K562 treated with DMSO at 1 percent for 24 hours (cell line): ENCODE results near the gene NPRL2. TPM values are rescaled to one million over a fixed set of nuclear protein-coding genes. Genes with fewer than 3 reads are reported as not detected.

Experiments
- total RNA-seq: library from RNA; unstranded; fragments of 300-600 nt; gene quantifications from 2 replicates; pipeline ENCODE4 v1.2.3, GENCODE V29; 2022; ENCODE audit warnings: low read depth; ENCODE audit not compliant: insufficient read depth

The NPRL2 gene
- total RNA-seq, result 24.8 and 28.6 TPM in 2 replicates

GRCh38 chr3:50350527-50351322, at the start of gene NPRL2, which contains the start of gene CYB561D2:
Gene NPRL2 (minus strand): TSS chr3:50350775. CDS start chr3:50350652, 123 bp downstream.
Gene CYB561D2 (plus strand): TSS chr3:50350862. CDS start chr3:50351434, 572 bp downstream.

GRCh38 chr3:50358911-50359759, 8.6 kb upstream of the NPRL2 start, which contains the start of gene TMEM115:
Gene TMEM115 (minus strand): TSS chr3:50359521. CDS start chr3:50359063, 458 bp downstream.

GRCh38 chr3:50345586-50346234, 4.9 kb downstream of the NPRL2 start, which contains the start of gene ZMYND10:
Gene ZMYND10 (minus strand): TSS chr3:50345732. CDS start chr3:50345579, 153 bp downstream.

GRCh38 chr3:50340448-50341329, 9.9 kb downstream of the NPRL2 start, which contains the start of gene RASSF1:
Gene RASSF1 (minus strand): TSS chr3:50340836. CDS start chr3:50340805, 31 bp downstream.

GRCh38 chr3:50327943-50328691, 22.5 kb downstream of the NPRL2 start, which contains the start of gene TUSC2:
Gene TUSC2 (minus strand): TSS chr3:50328223. CDS start chr3:50328099, 124 bp downstream.

GRCh38 chr3:50322386-50323091, 28.0 kb downstream of the NPRL2 start, which contains the start of gene HYAL2:
Gene HYAL2 (minus strand): TSS chr3:50322745. CDS start chr3:50320489, 2,256 bp downstream.

GRCh38 chr3:50303013-50303815, 47.4 kb downstream of the NPRL2 start, which contains the start of gene HYAL1:
Gene HYAL1 (minus strand): TSS chr3:50303574. CDS start chr3:50302956, 618 bp downstream.

GRCh38 chr3:50298836-50299637, 51.5 kb downstream of the NPRL2 start, which contains the start of the genes HYAL3 and NAA80:
Gene HYAL3 (minus strand): TSS chr3:50299405. CDS start chr3:50295602, 3,803 bp downstream.
Gene NAA80 (minus strand): TSS chr3:50299405. CDS start chr3:50297463, 1,942 bp downstream.

Other genes starting within 250 kb of the NPRL2 start
- 2.6 and 3.8 TPM in 2 replicates for gene SEMA3F, start 195.5 kb downstream of the NPRL2 start, total RNA-seq
- not detected in 2 replicates for gene GNAT1, start 159.2 kb downstream of the NPRL2 start, total RNA-seq
- 0.20 and 0.23 TPM in 2 replicates for gene SLC38A3, start 145.5 kb downstream of the NPRL2 start, total RNA-seq
- gene GNAI2, start 114.6 kb downstream of the NPRL2 start, total RNA-seq, result 117 and 120 TPM in 2 replicates
- gene SEMA3B, start 81.6 kb downstream of the NPRL2 start, total RNA-seq, result 2.9 and 4.0 TPM in 2 replicates
- not detected in 2 replicates for gene LSMEM2, start 71.7 kb downstream of the NPRL2 start, total RNA-seq
- gene IFRD2, start 58.3 kb downstream of the NPRL2 start, total RNA-seq, result 28.7 and 39.0 TPM in 2 replicates
- gene HYAL3, start 51.4 kb downstream of the NPRL2 start, total RNA-seq, result 7.0 and 10.0 TPM in 2 replicates
- 7.8 and 8.6 TPM in 2 replicates for gene NAA80, start 51.4 kb downstream of the NPRL2 start, total RNA-seq
- 4.3 and 6.8 TPM in 2 replicates for gene HYAL1, start 47.2 kb downstream of the NPRL2 start, total RNA-seq
- 21.1 and 27.9 TPM in 2 replicates for gene HYAL2, start 28.0 kb downstream of the NPRL2 start, total RNA-seq
- 46.1 and 70.9 TPM in 2 replicates for gene TUSC2, start 22.6 kb downstream of the NPRL2 start, total RNA-seq
- 51.1 and 54.0 TPM in 2 replicates for gene RASSF1, start 9.9 kb downstream of the NPRL2 start, total RNA-seq
- gene ZMYND10, start 5.0 kb downstream of the NPRL2 start, total RNA-seq, result 0.88 and 1.3 TPM in 2 replicates
- 16.0 and 16.1 TPM in 2 replicates for gene CYB561D2, start 87 bp upstream of the NPRL2 start, total RNA-seq
- 46.7 and 47.7 TPM in 2 replicates for gene TMEM115, start 8.7 kb upstream of the NPRL2 start, total RNA-seq
- 0.53 and 0.74 TPM in 2 replicates for gene CACNA2D2, start 152.9 kb upstream of the NPRL2 start, total RNA-seq
- gene C3orf18, start 217.0 kb upstream of the NPRL2 start, total RNA-seq, result 4.1 and 6.8 TPM in 2 replicates
- gene HEMK1, start 218.7 kb upstream of the NPRL2 start, total RNA-seq, result 21.0 and 23.4 TPM in 2 replicates